ENCODE data around the gene RAP2C. TPM values are rescaled to one million over a fixed set of nuclear protein-coding genes. Genes with fewer than 3 reads are reported as not detected.

Gene RAP2C
- total RNA-seq, 2 experiments from 2014 or later: 51.9 to 52.0 TPM

DNA sequence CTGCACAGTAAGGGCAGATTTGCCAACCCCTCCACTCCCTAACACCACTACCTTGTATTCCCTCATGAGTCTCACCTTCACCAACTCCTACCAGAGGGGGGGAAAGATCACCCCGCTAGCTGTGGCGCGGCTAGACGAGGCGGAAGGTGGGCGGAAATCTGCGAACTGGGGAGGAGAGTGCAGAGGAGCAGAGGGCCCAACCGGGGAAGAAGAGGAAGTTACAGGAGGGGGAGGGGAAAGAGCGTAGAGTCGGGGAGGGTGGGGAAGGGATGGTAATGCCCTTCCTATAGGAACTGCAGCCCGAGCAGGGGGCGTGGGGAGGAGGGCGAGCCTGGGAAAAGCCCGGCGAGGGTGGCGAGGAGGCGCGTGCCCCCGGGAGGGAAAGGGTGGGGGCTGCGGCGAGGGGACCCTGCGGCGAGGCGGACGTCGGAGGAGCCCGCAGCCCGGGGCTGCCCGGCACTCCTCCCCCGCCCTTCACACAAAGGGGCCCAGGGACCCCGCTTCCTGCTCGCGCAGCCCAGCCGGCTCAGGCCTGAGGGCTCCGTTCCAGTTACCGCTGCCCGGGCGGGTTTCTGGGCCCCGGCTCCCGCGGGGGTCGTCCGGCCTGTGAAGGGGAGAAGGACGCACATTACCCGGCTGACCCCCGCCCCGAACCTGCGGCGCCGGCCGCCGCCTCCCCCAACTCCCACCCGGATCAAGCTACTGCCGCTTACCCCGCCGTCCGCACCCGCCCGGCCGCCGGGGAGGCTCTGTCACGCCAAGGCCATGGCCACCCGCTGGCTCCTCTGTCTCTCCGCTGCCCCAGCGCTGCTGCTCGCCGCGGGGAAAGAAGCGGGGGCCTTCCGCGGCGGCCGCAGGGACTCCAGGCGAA lies 1.8 kb downstream of the RAP2C start:
- Histone ChIP-seq H3K27me3 (ENCODE audit: control insufficient read depth in 1 of 2, insufficient read depth in 2 of 2, low read length in 2 of 2) (no peaks in the 10 kb centered on the region), H3K4me3 (ENCODE audit: low read length) (peak overlapping the region; percentile 85), H3K4me1 (ENCODE audit: insufficient read depth, low read length) (peaks cover 8% of the 10 kb centered on the region), H3K36me3 (ENCODE audit: insufficient read depth, low read length) (peaks cover 13% of the 10 kb centered on the region), H3K27ac (ENCODE audit: low read depth in 1 of 2, low read length in 2 of 2) (peak overlapping the region; percentile 84 to 94), H3K9me3 (ENCODE audit: control insufficient read depth in 1 of 2, insufficient read depth in 1 of 2, low read length in 2 of 2) (no peaks in the 10 kb centered on the region)
- Mint-ChIP-seq H3K36me3 (ENCODE audit: low read depth) (peaks cover 45% of the 10 kb centered on the region), H3K27me3 (no peaks in the 10 kb centered on the region), H3K4me1 (ENCODE audit: low read depth) (peaks cover 57% of the 10 kb centered on the region), H3K27ac (peak overlapping the region; percentile 100), H3K4me3 (peak overlapping the region; percentile 99), H3K9me3 (no peaks in the 10 kb centered on the region)
- DNase-seq (peak; percentile 56 to 93 (median 72)), ATAC-seq (ENCODE audit: poor library complexity) (peak; percentile 71)
- intact Hi-C loops (cut with DNase I, micrococcal nuclease): loop anchor here (1.0 to 5.0 kb wide), 6 partner anchors 194 to 385 kb away; partner anchors contain the start of genes STK26 (in 2 of the 2) and MBNL3 (in 1 of the 2)
- TF ChIP-seq, protein P1, sequence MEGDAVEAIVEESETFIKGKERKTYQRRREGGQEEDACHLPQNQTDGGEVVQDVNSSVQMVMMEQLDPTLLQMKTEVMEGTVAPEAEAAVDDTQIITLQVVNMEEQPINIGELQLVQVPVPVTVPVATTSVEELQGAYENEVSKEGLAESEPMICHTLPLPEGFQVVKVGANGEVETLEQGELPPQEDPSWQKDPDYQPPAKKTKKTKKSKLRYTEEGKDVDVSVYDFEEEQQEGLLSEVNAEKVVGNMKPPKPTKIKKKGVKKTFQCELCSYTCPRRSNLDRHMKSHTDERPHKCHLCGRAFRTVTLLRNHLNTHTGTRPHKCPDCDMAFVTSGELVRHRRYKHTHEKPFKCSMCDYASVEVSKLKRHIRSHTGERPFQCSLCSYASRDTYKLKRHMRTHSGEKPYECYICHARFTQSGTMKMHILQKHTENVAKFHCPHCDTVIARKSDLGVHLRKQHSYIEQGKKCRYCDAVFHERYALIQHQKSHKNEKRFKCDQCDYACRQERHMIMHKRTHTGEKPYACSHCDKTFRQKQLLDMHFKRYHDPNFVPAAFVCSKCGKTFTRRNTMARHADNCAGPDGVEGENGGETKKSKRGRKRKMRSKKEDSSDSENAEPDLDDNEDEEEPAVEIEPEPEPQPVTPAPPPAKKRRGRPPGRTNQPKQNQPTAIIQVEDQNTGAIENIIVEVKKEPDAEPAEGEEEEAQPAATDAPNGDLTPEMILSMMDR (IDR thresholded peaks at IDR 0.05): no peak
- CTCF ChIA-PET: interaction anchor here (1.1 kb wide), 1 partner anchor 118 kb away, joined by 3 read pairs; no protein-coding TSS in a partner anchor
- POLR2A ChIA-PET: interaction anchor here (0.7 to 4.6 kb wide), 4 partner anchors 10 to 194 kb away, joined by 3 to 28 read pairs (median 5); partner anchors contain the start of gene STK26

DNA sequence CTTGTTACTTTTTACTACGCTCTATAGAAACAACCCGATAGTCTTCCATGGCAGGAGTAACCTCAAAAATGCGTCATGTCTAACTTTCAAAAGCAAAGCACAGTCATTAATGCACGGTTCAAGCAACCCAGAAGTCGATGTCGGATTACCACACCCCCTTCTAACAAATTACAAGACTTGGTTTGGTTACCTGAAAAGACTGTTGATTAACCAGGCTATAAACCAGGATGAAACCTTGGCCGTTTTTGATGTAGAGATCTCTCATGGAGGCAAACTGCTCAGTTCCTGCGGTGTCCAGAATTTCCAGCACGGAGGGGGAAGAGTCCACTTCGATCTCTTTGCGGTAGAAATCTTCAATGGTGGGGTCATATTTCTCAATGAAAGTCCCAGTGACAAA lies 2.4 kb downstream of the RAP2C start:
- TF ChIP-seq, protein P1 (IDR thresholded peaks at IDR 0.05): no peak
- Mint-ChIP-seq H3K36me3 (ENCODE audit: low read depth) (peaks cover 50% of the 10 kb centered on the region), H3K4me1 (ENCODE audit: low read depth) (peaks cover 63% of the 10 kb centered on the region), H3K9me3 (no peaks in the 10 kb centered on the region), H3K4me3 (peak overlapping the region; percentile 99), H3K27ac (peak overlapping the region; percentile 100), H3K27me3 (no peaks in the 10 kb centered on the region)
- peaks cover 15% of the 10 kb centered on the region for H3K36me3 ChIP-seq (ENCODE audit: insufficient read depth, low read length)
- peaks cover 8% of the 10 kb centered on the region for H3K4me1 ChIP-seq (ENCODE audit: insufficient read depth, low read length)
- CTCF ChIA-PET: interaction anchor here (1.1 kb wide), 1 partner anchor 118 kb away, joined by 3 read pairs; no protein-coding TSS in a partner anchor
- ATAC-seq (ENCODE audit: poor library complexity) (peak; percentile 67), DNase-seq (peak in 7 of 14 experiments; percentile 1 to 83 (median 32))
- H3K4me3 ChIP-seq (ENCODE audit: low read length): peak overlapping the region; percentile 85
- peak overlapping the region; percentile 84 to 94 for H3K27ac ChIP-seq (ENCODE audit: low read depth in 1 of 2, low read length in 2 of 2)
- POLR2A ChIA-PET: interaction anchor here (0.7 to 4.6 kb wide), 4 partner anchors 9 to 193 kb away, joined by 3 to 28 read pairs (median 5); partner anchors contain the start of gene STK26
- H3K9me3 ChIP-seq (ENCODE audit: control insufficient read depth in 1 of 2, insufficient read depth in 1 of 2, low read length in 2 of 2): no peaks in the 10 kb centered on the region
- intact Hi-C loops (cut with DNase I, micrococcal nuclease): loop anchor here (5.0 kb wide), 3 partner anchors 265 to 385 kb away; partner anchors contain the start of gene MBNL3 (in 1 of the 2)
- no peaks in the 10 kb centered on the region for H3K27me3 ChIP-seq (ENCODE audit: control insufficient read depth in 1 of 2, insufficient read depth in 2 of 2, low read length in 2 of 2)

DNA sequence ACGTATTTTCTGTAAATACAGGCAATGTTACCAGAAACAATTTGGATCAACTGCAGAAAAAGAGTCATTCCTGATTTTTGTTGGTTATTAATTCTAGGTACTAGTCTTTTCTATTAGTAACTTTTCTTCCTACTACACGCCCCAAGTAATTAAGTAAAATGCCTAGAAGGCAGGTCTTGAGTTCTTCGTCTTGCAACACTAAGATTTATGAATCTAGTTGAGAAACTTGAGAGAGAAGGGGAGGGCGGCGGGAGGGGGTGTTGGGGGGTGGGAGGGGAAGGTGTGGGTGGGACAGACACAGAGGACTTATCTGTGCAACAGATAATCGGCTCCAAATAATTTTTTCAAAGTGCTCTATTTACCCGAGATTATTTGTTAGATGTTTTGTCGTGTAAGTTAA lies 3.0 kb downstream of the RAP2C start:
- H3K4me3 Mint-ChIP-seq: peak overlapping the region; percentile 99
- TF ChIP-seq, protein P1 (IDR thresholded peaks at IDR 0.05): no peak
- H3K4me1 Mint-ChIP-seq (ENCODE audit: low read depth): peaks cover 68% of the 10 kb centered on the region
- H3K9me3 ChIP-seq (ENCODE audit: control insufficient read depth in 1 of 2, insufficient read depth in 1 of 2, low read length in 2 of 2): no peaks in the 10 kb centered on the region
- POLR2A ChIA-PET: interaction anchor here (1.1 to 4.6 kb wide), 3 partner anchors 9 to 193 kb away, joined by 3 to 28 read pairs (median 7); partner anchors contain the start of gene STK26
- H3K4me1 ChIP-seq (ENCODE audit: insufficient read depth, low read length): peaks cover 8% of the 10 kb centered on the region
- H3K27ac Mint-ChIP-seq: peak overlapping the region; percentile 100
- H3K4me3 ChIP-seq (ENCODE audit: low read length): peak overlapping the region; percentile 85
- H3K27ac ChIP-seq (ENCODE audit: low read depth in 1 of 2, low read length in 2 of 2): peak overlapping the region in 1 of 2 donors; percentile 94
- intact Hi-C loops (cut with DNase I, micrococcal nuclease): loop anchor here (5.0 kb wide), 3 partner anchors 266 to 384 kb away; partner anchors contain the start of gene MBNL3 (in 1 of the 2)
- CTCF ChIA-PET: no interaction called here
- H3K27me3 Mint-ChIP-seq: no peaks in the 10 kb centered on the region
- DNase-seq (peak in 4 of 14 experiments; percentile 1 to 35 (median 20)), ATAC-seq (ENCODE audit: poor library complexity) (peak; percentile 13)
- no peaks in the 10 kb centered on the region for H3K9me3 Mint-ChIP-seq
- H3K27me3 ChIP-seq (ENCODE audit: control insufficient read depth in 1 of 2, insufficient read depth in 2 of 2, low read length in 2 of 2): no peaks in the 10 kb centered on the region
- H3K36me3 ChIP-seq (ENCODE audit: insufficient read depth, low read length): peaks cover 18% of the 10 kb centered on the region
- peaks cover 55% of the 10 kb centered on the region for H3K36me3 Mint-ChIP-seq (ENCODE audit: low read depth)

Measured in CD4-positive, alpha-beta T cell (primary cell).